ENCODE measurements around the gene MCCC2. TPM values are rescaled to one million over a fixed set of nuclear protein-coding genes. Genes with fewer than 3 reads are reported as not detected.

Gene MCCC2
- total RNA-seq, 4 donors from 2014 or later, result 37.4 to 63.6 (median 53.1) TPM

GRCh38 chr5:71699233-71699632 is 112.1 kb downstream of the MCCC2 start:
- no peak overlapping the region for H3K27ac ChIP-seq
- H3K4me3 ChIP-seq, result no peak overlapping the region
- H3K9me3 ChIP-seq, result no peaks in the 10 kb centered on the region
- intact Hi-C loops (cut with DNase I), result no loop called here
- DNase-seq, result no peak
- H3K36me3 ChIP-seq, result no peaks in the 10 kb centered on the region
- H3K27me3 ChIP-seq, result peaks cover 0 to 40% (median 0%) of the 10 kb centered on the region in 4 donors
- no peak for TF ChIP-seq POLR2A (IDR thresholded peaks at IDR 0.05)
- no peak for TF ChIP-seq CTCF (IDR thresholded peaks at IDR 0.05)
- H3K4me1 ChIP-seq, result no peaks in the 10 kb centered on the region
- 65 to 75% methylated on average over 2 of the region's 2 CpGs for WGBS, 2 donors

DNA sequence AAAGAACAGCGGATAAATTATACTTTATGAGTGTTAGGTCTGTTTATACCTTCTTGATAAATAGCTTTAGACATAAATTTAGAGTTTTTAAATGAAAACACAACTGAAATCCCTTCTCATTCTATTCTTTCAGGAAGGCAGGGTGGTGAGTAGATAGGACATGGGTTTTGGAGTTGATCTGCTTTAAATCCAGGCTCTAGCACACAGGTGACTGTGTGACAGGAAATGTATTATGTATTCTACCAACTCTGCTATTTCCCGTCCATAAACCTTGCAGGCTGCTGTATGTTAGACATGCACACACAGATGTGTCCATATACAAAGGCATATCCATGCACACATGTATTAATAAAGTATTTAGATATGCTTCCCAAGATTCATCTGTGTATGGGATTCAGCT is 112.6 kb downstream of the MCCC2 start:
- no peak overlapping the region for H3K27ac ChIP-seq
- intact Hi-C loops (cut with DNase I), result no loop called here
- H3K4me3 ChIP-seq, result no peak overlapping the region
- DNase-seq, result no peak
- TF ChIP-seq CTCF (IDR thresholded peaks at IDR 0.05), result no peak
- no peak for TF ChIP-seq POLR2A (IDR thresholded peaks at IDR 0.05)
- no peaks in the 10 kb centered on the region for H3K36me3 ChIP-seq
- no peaks in the 10 kb centered on the region for H3K9me3 ChIP-seq
- peaks cover 0 to 43% (median 0%) of the 10 kb centered on the region in 4 donors for H3K27me3 ChIP-seq
- 50 to 53% methylated on average over 2 of the region's 2 CpGs for WGBS, 2 donors
- no peaks in the 10 kb centered on the region for H3K4me1 ChIP-seq

- peaks cover 0 to 53% (median 0%) of the 10 kb centered on the region in 4 donors for H3K27me3 ChIP-seq
- TF ChIP-seq CTCF (IDR thresholded peaks at IDR 0.05) (no peak), POLR2A (IDR thresholded peaks at IDR 0.05) (no peak)
- intact Hi-C loops (cut with DNase I), result no loop called here
These were observed 113.7 kb downstream of the MCCC2 start for GRCh38 chr5:71700803-71701202.

DNA sequence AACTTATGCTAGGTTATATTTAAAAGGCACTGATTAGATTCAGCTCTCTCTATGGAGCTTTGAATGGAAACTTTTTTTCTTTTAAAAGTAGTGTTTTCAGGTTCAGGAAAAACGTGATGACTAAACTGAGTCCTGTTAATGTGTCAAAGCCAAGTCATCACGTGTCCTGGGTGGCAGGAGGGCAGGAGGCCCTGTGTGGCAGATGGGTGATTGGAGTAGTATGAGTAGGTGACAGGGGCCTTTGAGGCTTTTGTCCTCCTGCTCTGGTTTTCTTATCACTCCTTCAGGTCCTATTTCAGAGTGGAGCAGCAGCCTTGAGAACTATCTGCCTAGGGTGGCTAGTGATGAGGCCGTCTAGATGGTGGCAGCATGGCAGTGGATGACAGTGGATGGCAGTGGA is 114.3 kb downstream of the MCCC2 start:
- no peak for TF ChIP-seq CTCF (IDR thresholded peaks at IDR 0.05)
- no peak for TF ChIP-seq POLR2A (IDR thresholded peaks at IDR 0.05)
- 47 to 63% methylated on average over 2 to 3 of the region's 3 CpGs for WGBS, 2 donors

More at GRCh38 chr5:71700803-71701202, 113.7 kb downstream of the MCCC2 start:
- no peak overlapping the region for H3K27ac ChIP-seq
- H3K36me3 ChIP-seq, result no peaks in the 10 kb centered on the region
- no peak overlapping the region for H3K4me3 ChIP-seq
- H3K4me1 ChIP-seq, result no peaks in the 10 kb centered on the region
- no peaks in the 10 kb centered on the region for H3K9me3 ChIP-seq
- DNase-seq, result no peak

GRCh38 chr5:71703941-71704340 is 116.8 kb downstream of the MCCC2 start:
- Histone ChIP-seq H3K27me3 (peaks cover 0 to 65% (median 0%) of the 10 kb centered on the region in 4 donors), H3K9me3 (no peaks in the 10 kb centered on the region), H3K4me3 (no peak overlapping the region), H3K4me1 (no peaks in the 10 kb centered on the region), H3K27ac (no peak overlapping the region), H3K36me3 (no peaks in the 10 kb centered on the region)
- WGBS, 2 donors, result 19 to 61% methylated on average over 4 of the region's 4 CpGs
- no peak for DNase-seq
- intact Hi-C loops (cut with DNase I), result no loop called here
- no peak for TF ChIP-seq POLR2A (IDR thresholded peaks at IDR 0.05)
- no peak for TF ChIP-seq CTCF (IDR thresholded peaks at IDR 0.05)

More for the DNA sequence above, 114.3 kb downstream of the MCCC2 start:
- Histone ChIP-seq H3K27me3 (peaks cover 0 to 59% (median 0%) of the 10 kb centered on the region in 4 donors), H3K4me1 (no peaks in the 10 kb centered on the region), H3K36me3 (no peaks in the 10 kb centered on the region), H3K9me3 (no peaks in the 10 kb centered on the region), H3K4me3 (no peak overlapping the region), H3K27ac (no peak overlapping the region)
- no peak for DNase-seq
- intact Hi-C loops (cut with DNase I), result no loop called here
